Neural cell (in vitro differentiated cells): ENCODE measurements around the gene RHOBTB3.
"Not testable (repeated sequence)": the region's sequence is repeated elsewhere in the genome, so short reads cannot be mapped to it uniquely, and the experiment has no call there.

Experiments used
- EP300 ChIP-seq: fragments of 450-650 bp; conservative IDR thresholded peaks from 2 replicates; pipeline ENCODE4 v1.6.1; 2014; ENCODE audit warnings: antibody characterized with exemption, mild to moderate bottlenecking, moderate library complexity; ENCODE audit not compliant: poor library complexity, severe bottlenecking
- EZH2 ChIP-seq: fragments of 200-600, 300-800 bp; shearing (Covaris generic), sonication (generic); IDR thresholded peaks from 2 replicates; pipeline ENCODE4 v1.6.1; 2014; ENCODE audit warnings: antibody characterized with exemption, low read length, borderline replicate concordance, mild to moderate bottlenecking; ENCODE audit not compliant: insufficient read depth, poor library complexity, severe bottlenecking
- RAD21 ChIP-seq: fragments of 450-650 bp; conservative IDR thresholded peaks from 2 replicates; pipeline ENCODE4 v1.6.1; 2014; ENCODE audit warnings: antibody characterized with exemption, mild to moderate bottlenecking, moderate library complexity
- TF ChIP-seq, protein P1 (sequence below): fragments of 450-650 bp; IDR thresholded peaks from 2 replicates; pipeline ENCODE4 v1.5.1; 2014; ENCODE audit warnings: antibody characterized with exemption, mild to moderate bottlenecking, moderate library complexity; ENCODE audit not compliant: poor library complexity, severe bottlenecking

GRCh38 chr5:95707534-95708188 lies 23.5 kb upstream of the RHOBTB3 start:
- TF ChIP-seq EP300, EZH2, RAD21: not testable (repeated sequence)
- TF ChIP-seq, protein P1, sequence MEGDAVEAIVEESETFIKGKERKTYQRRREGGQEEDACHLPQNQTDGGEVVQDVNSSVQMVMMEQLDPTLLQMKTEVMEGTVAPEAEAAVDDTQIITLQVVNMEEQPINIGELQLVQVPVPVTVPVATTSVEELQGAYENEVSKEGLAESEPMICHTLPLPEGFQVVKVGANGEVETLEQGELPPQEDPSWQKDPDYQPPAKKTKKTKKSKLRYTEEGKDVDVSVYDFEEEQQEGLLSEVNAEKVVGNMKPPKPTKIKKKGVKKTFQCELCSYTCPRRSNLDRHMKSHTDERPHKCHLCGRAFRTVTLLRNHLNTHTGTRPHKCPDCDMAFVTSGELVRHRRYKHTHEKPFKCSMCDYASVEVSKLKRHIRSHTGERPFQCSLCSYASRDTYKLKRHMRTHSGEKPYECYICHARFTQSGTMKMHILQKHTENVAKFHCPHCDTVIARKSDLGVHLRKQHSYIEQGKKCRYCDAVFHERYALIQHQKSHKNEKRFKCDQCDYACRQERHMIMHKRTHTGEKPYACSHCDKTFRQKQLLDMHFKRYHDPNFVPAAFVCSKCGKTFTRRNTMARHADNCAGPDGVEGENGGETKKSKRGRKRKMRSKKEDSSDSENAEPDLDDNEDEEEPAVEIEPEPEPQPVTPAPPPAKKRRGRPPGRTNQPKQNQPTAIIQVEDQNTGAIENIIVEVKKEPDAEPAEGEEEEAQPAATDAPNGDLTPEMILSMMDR = not testable (repeated sequence)
